IMR-90 (cell line): Measurements from ENCODE around the gene MTAP. TPM values are rescaled to one million over a fixed set of nuclear protein-coding genes. Genes with fewer than 3 reads are reported as not detected.

Experiments used
- ATAC-seq: fragments of 200-7000 bp; cut with Tn5 transposase; 2 replicates; pipeline ENCODE4 v1.9.1; 2020; ENCODE audit warnings: low read depth, mild to moderate bottlenecking, moderate library complexity
- BruUV-seq: library from RNA; stranded (reverse); fragments of 400-500 nt; replicated peaks from 2 replicates; lab custom pipeline; 2021; lab: Mats Ljungman, UMichigan
- CTCF ChIA-PET: fragments of 300-600 bp; formaldehyde crosslinking; extraction: SDS; loops from one replicate; lab custom pipeline; 2021; ENCODE audit warnings: antibody characterized with exemption; lab: Yijun Ruan, JAX
- POLR2A ChIA-PET: fragments of 300-600 bp; sonication (Branson Sonifier 250); formaldehyde crosslinking; loops from one replicate; lab custom pipeline; 2022; ENCODE audit warnings: antibody characterized with exemption; ENCODE audit not compliant: unreplicated experiment; lab: Charles Lee
- DNase-seq: peaks from one replicate; pipeline ENCODE4 v3.0.0; 2013
- H2AFZ ChIP-seq: replicated peaks from 2 replicates; pipeline ENCODE3; 2013; ENCODE audit warnings: low read length, mild to moderate bottlenecking; ENCODE audit not compliant: poor library complexity
- H2AK5ac ChIP-seq: 2 replicates; pipeline ENCODE4 v1.6.1; 2013; ENCODE audit warnings: low read depth, low read length, inconsistent platforms
- H2AK9ac ChIP-seq: replicated peaks from 2 replicates; pipeline ENCODE3; 2013; ENCODE audit warnings: mild to moderate bottlenecking, low read depth, low read length, moderate library complexity; ENCODE audit not compliant: poor library complexity
- H2BK120ac ChIP-seq: 2 replicates; pipeline ENCODE4 v1.6.1; 2013; ENCODE audit warnings: low read depth, low read length, inconsistent platforms
- H2BK15ac ChIP-seq: 3 replicates; pipeline ENCODE4 v1.6.1; 2013; ENCODE audit warnings: low read depth, low read length, inconsistent platforms
- H2BK20ac ChIP-seq: 2 replicates; pipeline ENCODE4 v1.6.1; 2013; ENCODE audit warnings: low read depth, mild to moderate bottlenecking, inconsistent platforms, low read length, moderate library complexity
- H2BK5ac ChIP-seq: 2 replicates; pipeline ENCODE4 v1.6.1; 2013; ENCODE audit warnings: mild to moderate bottlenecking, low read depth, low read length, inconsistent platforms; ENCODE audit not compliant: poor library complexity, severe bottlenecking
- H3K14ac ChIP-seq: replicated peaks from 2 replicates; pipeline ENCODE4 v1.6.1; 2013; ENCODE audit warnings: low read depth, low read length, inconsistent platforms
- H3K18ac ChIP-seq: 2 replicates; pipeline ENCODE4 v1.6.1; 2013; ENCODE audit warnings: low read depth, low read length, control low read depth
- H3K23ac ChIP-seq: 2 replicates; pipeline ENCODE4 v1.6.1; 2013; ENCODE audit warnings: low read depth, low read length, inconsistent platforms
- H3K27ac ChIP-seq: 2 replicates; pipeline ENCODE4 v1.5.1; 2013; ENCODE audit warnings: mild to moderate bottlenecking, control low read depth, low read length; ENCODE audit not compliant: insufficient read depth
- H3K27me3 ChIP-seq: 2 replicates; pipeline ENCODE4 v1.6.1; 2013; ENCODE audit warnings: low read length; ENCODE audit not compliant: control insufficient read depth, insufficient read depth
- H3K36me3 ChIP-seq: 2 replicates; pipeline ENCODE4 v1.6.1; 2013; ENCODE audit warnings: low read length, mixed read lengths; ENCODE audit not compliant: control insufficient read depth, insufficient read depth
- H3K4ac ChIP-seq: 2 replicates; pipeline ENCODE4 v1.6.1; 2013; ENCODE audit warnings: low read depth, low read length, inconsistent platforms
- H3K4me1 ChIP-seq: 2 replicates; pipeline ENCODE4 v1.6.1; 2013; ENCODE audit warnings: low read length, mixed read lengths; ENCODE audit not compliant: control insufficient read depth, insufficient read depth
- H3K4me2 ChIP-seq: 2 replicates; pipeline ENCODE4 v1.6.1; 2013; ENCODE audit warnings: low read depth, mild to moderate bottlenecking, control low read depth, low read length, moderate library complexity
- H3K4me3 ChIP-seq: 2 replicates; pipeline ENCODE4 v1.5.1; 2013; ENCODE audit warnings: low read depth, mild to moderate bottlenecking, control low read depth, low read length, moderate library complexity; ENCODE audit not compliant: insufficient read depth
- H3K56ac ChIP-seq: 2 replicates; pipeline ENCODE4 v1.6.1; 2013; ENCODE audit warnings: low read length, inconsistent platforms; ENCODE audit not compliant: insufficient read depth; ENCODE audit errors: extremely low read depth
- H3K79me1 ChIP-seq, 2 experiments: 2 replicates each; pipeline ENCODE4 v1.6.1; 2013; ENCODE audit warnings: low read length in 2 of 2, inconsistent platforms in 1 of 2, low read depth in 1 of 2
- H3K9ac ChIP-seq: 2 replicates; pipeline ENCODE4 v1.6.1; 2013; ENCODE audit warnings: low read depth, low read length, control low read depth
- H3K9me1 ChIP-seq: 2 replicates; pipeline ENCODE4 v1.6.1; 2013; ENCODE audit warnings: low read length, inconsistent platforms; ENCODE audit not compliant: insufficient read depth
- H3K9me3 ChIP-seq: 2 replicates; pipeline ENCODE4 v1.6.1; 2013; ENCODE audit warnings: low read length; ENCODE audit not compliant: control insufficient read depth, insufficient read depth
- H4K20me1 ChIP-seq: 2 replicates; pipeline ENCODE4 v1.6.1; 2013; ENCODE audit warnings: low read length, inconsistent platforms; ENCODE audit not compliant: insufficient read depth
- H4K5ac ChIP-seq: 2 replicates; pipeline ENCODE4 v1.6.1; 2013; ENCODE audit warnings: mild to moderate bottlenecking, low read depth, low read length, control low read depth
- H4K8ac ChIP-seq, 2 experiments: 2 replicates each; pipeline ENCODE4 v1.6.1; 2013; ENCODE audit warnings: low read depth in 2 of 2, low read length in 2 of 2, control low read depth in 1 of 2, inconsistent platforms in 1 of 2
- H4K91ac ChIP-seq: 2 replicates; pipeline ENCODE4 v1.6.1; 2013; ENCODE audit warnings: low read depth, low read length, inconsistent platforms; ENCODE audit not compliant: insufficient read depth
- RAD21 ChIP-seq: IDR thresholded peaks from 2 replicates; pipeline ENCODE4 v1.6.1; 2012; ENCODE audit warnings: low read length, improper control_type of control experiment
- WGBS, 2 experiments: methylation state at CpG; one replicate each; pipeline versions ENCODE4 v1.1.5 to v1.1.7; 2013; ENCODE audit warnings: missing lambda C conversion rate in 2 of 2; ENCODE audit not compliant: insufficient read length in 1 of 2; ENCODE audit errors: extremely low coverage in 2 of 2; 5-methylcytosine and 5-hydroxymethylcytosine counted together
- dilution Hi-C: fragments of 300-500 bp; cut with HindIII; formaldehyde crosslinking; loops from one replicate; pipeline ENCODE4 v1.14.3; 2018; ENCODE audit warnings: low sequenced_read_pairs; ENCODE audit not compliant: unreplicated experiment
- in situ Hi-C: fragments of 300-500 bp; cut with MboI; formaldehyde crosslinking; loops from 3 replicates; pipeline ENCODE4 v1.14.3; 2019; ENCODE audit warnings: low sequenced_read_pairs, inconsistent platforms, mixed read lengths
- intact Hi-C: fragments of 100-400 bp; cut with micrococcal nuclease; formaldehyde crosslinking; loops from 2 replicates; pipeline ENCODE4 v1.10.0; 2022
- polyA plus RNA-seq, 3 experiments: library from polyadenylated mRNA; depleted of rRNA; stranded (reverse); fragments of >200 nt; gene quantifications; 2 replicates each; pipeline ENCODE4 v1.2.3, GENCODE V29; 2012; ENCODE audit warnings: low replicate concordance in 1 of 3
- total RNA-seq: library from RNA; depleted of rRNA; stranded (reverse); fragments of >200 nt; gene quantifications from 2 replicates; pipeline ENCODE4 v1.2.3, GENCODE V29; 2012
- TF ChIP-seq, protein P1 (sequence below): fragments of 150-350 bp; IDR thresholded peaks from 2 replicates; pipeline ENCODE4 v1.6.1; 2016; ENCODE audit warnings: low read depth, mild to moderate bottlenecking, low read length, moderate library complexity, borderline replicate concordance

Gene MTAP
- total and polyA plus RNA-seq, 2 of the 4 experiments (the other 2 are of a cell fraction), result 15.7 to 50.9 TPM

DNA sequence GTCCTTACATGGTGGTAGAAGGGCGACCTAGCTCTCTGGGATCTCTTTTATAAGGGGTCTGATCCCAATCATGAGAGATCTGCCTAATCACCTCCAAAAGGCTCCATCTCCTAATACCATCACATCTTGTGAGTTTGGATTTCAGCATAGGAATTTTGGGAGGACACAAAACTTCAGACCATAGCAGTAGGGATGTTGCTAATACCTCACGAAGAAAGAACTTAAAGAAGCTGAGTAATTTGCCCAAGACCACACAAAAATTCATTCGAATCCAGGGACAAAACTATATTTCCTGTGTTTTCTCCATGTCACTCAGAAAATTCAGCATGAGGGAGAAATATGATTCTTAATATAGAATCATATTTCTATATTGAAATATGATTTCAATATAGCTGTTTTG, 32.7 kb downstream of the MTAP start:
- TF ChIP-seq RAD21, result no peak
- TF ChIP-seq, protein P1, sequence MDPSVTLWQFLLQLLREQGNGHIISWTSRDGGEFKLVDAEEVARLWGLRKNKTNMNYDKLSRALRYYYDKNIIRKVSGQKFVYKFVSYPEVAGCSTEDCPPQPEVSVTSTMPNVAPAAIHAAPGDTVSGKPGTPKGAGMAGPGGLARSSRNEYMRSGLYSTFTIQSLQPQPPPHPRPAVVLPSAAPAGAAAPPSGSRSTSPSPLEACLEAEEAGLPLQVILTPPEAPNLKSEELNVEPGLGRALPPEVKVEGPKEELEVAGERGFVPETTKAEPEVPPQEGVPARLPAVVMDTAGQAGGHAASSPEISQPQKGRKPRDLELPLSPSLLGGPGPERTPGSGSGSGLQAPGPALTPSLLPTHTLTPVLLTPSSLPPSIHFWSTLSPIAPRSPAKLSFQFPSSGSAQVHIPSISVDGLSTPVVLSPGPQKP, result no peak
- Histone ChIP-seq H3K9ac (no peak overlapping the region), H4K5ac (peak overlapping the region; percentile 35; the same call in 1 of the 2 replicates), H2AK5ac (no peak overlapping the region), H3K9me3 (no peaks in the 10 kb centered on the region), H3K4ac (peak overlapping the region; percentile 44; the same call in 1 of the 2 replicates), H2AK9ac (no peak overlapping the region), H2BK15ac (peak overlapping the region; percentile 81; the same call in 2 of the 3 replicates), H3K18ac (peak overlapping the region; percentile 39; the same call in 1 of the 2 replicates), H4K8ac (peak overlapping the region in 1 of 2 experiments; percentile 22; a peak in 2 of 4 replicates), H3K27ac (no peak overlapping the region), H3K27me3 (no peaks in the 10 kb centered on the region), H2BK20ac (peak overlapping the region; percentile 86), H2BK120ac (peak overlapping the region; percentile 78), H3K79me1 (peaks cover 43 to 65% of the 10 kb centered on the region in 2 experiments), H4K91ac (no peak overlapping the region; the same call in none of the 2 replicates), H3K4me2 (no peak overlapping the region), H3K9me1 (peaks cover 8% of the 10 kb centered on the region; the same call in 1 of the 2 replicates), H4K20me1 (no peaks in the 10 kb centered on the region; the same call in 1 of the 2 replicates), H3K56ac (no peak overlapping the region), H3K4me3 (no peak overlapping the region), H3K4me1 (peaks cover 27% of the 10 kb centered on the region), H2AFZ (no peak overlapping the region), H3K36me3 (peaks cover 15% of the 10 kb centered on the region), H2BK5ac (peak overlapping the region; percentile 88), H3K23ac (no peak overlapping the region), H3K14ac (no peak overlapping the region)
- no TSS peak for BruUV-seq
- CTCF ChIA-PET, result no interaction called here
- in situ Hi-C loops, result no loop called here
- intact Hi-C loops, result no loop called here
- no peak for ATAC-seq
- no peak for DNase-seq
- POLR2A ChIA-PET, result no interaction called here
- dilution Hi-C loops, result no loop called here
- WGBS, 2 experiments, result no CpG with 5 or more reads among the region's 3 CpGs
